IPS-20b (cell line): ENCODE results near the gene SNAI3.

Source experiments
- H3K27ac ChIP-seq: one replicate; pipeline ENCODE4 v1.5.1; 2013; ENCODE audit warnings: low read length
- H3K27me3 ChIP-seq: 2 replicates; pipeline ENCODE4 v1.6.1; 2013; ENCODE audit warnings: mild to moderate bottlenecking, low read length, inconsistent platforms; ENCODE audit not compliant: insufficient read depth
- H3K36me3 ChIP-seq: 2 replicates; pipeline ENCODE4 v1.6.1; 2013; ENCODE audit warnings: low read depth, mild to moderate bottlenecking, inconsistent platforms, low read length, moderate library complexity; ENCODE audit not compliant: insufficient read depth
- H3K4me1 ChIP-seq: 2 replicates; pipeline ENCODE4 v1.6.1; 2013; ENCODE audit warnings: mild to moderate bottlenecking, control low read depth, inconsistent platforms, low read length, moderate library complexity; ENCODE audit not compliant: insufficient read depth
- H3K4me3 ChIP-seq: 2 replicates; pipeline ENCODE4 v1.5.1; 2013; ENCODE audit warnings: mild to moderate bottlenecking, low read length, inconsistent platforms
- H3K9ac ChIP-seq: 2 replicates; pipeline ENCODE4 v1.6.1; 2013; ENCODE audit warnings: low read depth, mild to moderate bottlenecking, inconsistent platforms, low read length, moderate library complexity
- H3K9me3 ChIP-seq: 2 replicates; pipeline ENCODE4 v1.6.1; 2013; ENCODE audit warnings: mild to moderate bottlenecking, low read depth, low read length, inconsistent platforms; ENCODE audit not compliant: insufficient read depth

The SNAI3 gene

DNA sequence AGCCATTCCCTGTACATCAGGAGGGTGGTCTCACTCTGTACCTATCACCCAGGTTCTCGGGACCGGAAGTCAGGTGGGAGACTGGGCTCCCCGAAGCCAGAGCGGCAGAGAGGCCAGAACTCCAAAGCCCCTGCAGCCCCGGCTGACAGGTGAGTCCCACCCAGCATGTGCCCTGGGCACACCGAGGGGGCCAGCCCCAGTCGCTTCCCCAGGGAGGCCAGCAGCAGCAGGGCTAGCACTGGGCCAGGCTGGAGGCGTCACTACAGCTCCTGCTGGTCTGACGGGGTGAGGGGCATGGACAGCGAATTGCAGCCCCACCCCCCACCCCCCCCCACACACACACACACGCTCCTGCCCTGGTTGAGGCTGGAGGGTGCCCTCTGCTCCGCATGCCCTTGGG lies 55.9 kb downstream of the SNAI3 start:
- no peaks in the 10 kb centered on the region for H3K9me3 ChIP-seq
- H3K27me3 ChIP-seq: peaks cover 7% of the 10 kb centered on the region
- H3K9ac ChIP-seq: no peak overlapping the region
- H3K27ac ChIP-seq: no peak overlapping the region
- H3K36me3 ChIP-seq: peaks cover 51% of the 10 kb centered on the region
- H3K4me3 ChIP-seq: no peak overlapping the region
- H3K4me1 ChIP-seq: no peaks in the 10 kb centered on the region; the same call in 1 of the 2 replicates

DNA sequence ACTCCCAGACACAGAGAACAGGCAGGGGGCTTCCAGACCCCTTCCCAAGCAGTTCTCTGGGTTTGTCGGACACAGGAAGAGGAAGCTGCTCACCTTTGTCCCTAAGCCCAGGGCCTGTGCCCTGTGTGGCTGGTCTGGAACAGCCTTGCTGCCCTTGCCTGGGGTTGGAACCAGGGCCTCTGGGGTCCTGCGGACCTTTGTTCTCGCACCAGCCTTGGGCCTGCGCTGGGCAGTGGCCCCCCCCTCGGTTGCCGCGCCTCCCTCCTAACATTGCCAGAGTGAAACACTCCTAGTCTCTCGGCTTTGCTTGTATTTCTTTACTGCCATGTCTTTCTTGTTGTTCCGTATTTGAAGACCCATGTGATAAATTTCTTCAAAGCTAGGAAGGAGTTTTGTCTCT lies 56.5 kb downstream of the SNAI3 start:
- no peak overlapping the region for H3K27ac ChIP-seq
- H3K36me3 ChIP-seq: peaks cover 55% of the 10 kb centered on the region

DNA sequence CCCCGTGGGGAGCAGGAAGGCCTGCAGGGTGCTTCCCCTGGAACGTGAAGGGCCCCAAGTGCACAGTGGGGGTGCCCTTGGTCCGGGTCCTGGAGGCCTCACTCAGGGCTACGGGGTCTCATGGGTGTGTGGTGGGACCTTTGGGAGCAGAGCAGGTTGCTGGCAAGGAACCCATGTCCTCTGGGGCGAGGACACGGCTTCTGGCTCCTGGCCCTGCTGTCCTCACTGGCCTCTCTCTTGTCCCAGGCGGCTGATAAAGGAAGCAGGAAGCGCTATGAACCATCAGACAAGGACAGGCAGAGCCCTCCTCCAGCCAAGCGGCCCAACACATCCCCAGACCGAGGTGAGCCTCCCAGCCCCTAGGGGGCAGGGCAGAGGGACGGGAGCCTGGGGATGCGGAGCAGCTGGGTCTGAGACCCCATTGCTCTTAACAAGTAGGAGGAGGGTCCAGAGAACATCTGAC lies 57.8 kb downstream of the SNAI3 start:
- H3K4me3 ChIP-seq: no peak overlapping the region
- no peak overlapping the region for H3K9ac ChIP-seq
- H3K36me3 ChIP-seq: peaks cover 67% of the 10 kb centered on the region
- no peaks in the 10 kb centered on the region for H3K4me1 ChIP-seq
- peak overlapping the region; percentile 53 for H3K27ac ChIP-seq
- no peaks in the 10 kb centered on the region for H3K9me3 ChIP-seq
- no peaks in the 10 kb centered on the region for H3K27me3 ChIP-seq

More for the DNA sequence above, 56.5 kb downstream of the SNAI3 start:
- Histone ChIP-seq H3K27me3 (peaks cover under 1% of the 10 kb centered on the region; the same call in 1 of the 2 replicates), H3K4me1 (no peaks in the 10 kb centered on the region; the same call in 1 of the 2 replicates), H3K4me3 (no peak overlapping the region), H3K9me3 (no peaks in the 10 kb centered on the region), H3K9ac (no peak overlapping the region)
